WERI-Rb-1 (cell line): ENCODE measurements around the gene TASP1.

Source experiments
- DNase-seq: peaks from one replicate; pipeline ENCODE4 v3.0.0-alpha.2; 2020
- H3K27ac ChIP-seq: fragments of 250-450 bp; sonication (Bioruptor Pico); 2 replicates; pipeline ENCODE4 v1.5.1; 2020; ENCODE audit warnings: mild to moderate bottlenecking, moderate library complexity
- H3K27me3 ChIP-seq: fragments of 250-450 bp; sonication (Bioruptor Pico); 2 replicates; pipeline ENCODE4 v1.5.1; 2021; ENCODE audit warnings: mild to moderate bottlenecking, low read depth, moderate library complexity; ENCODE audit not compliant: insufficient read depth, severe bottlenecking
- H3K36me3 ChIP-seq: fragments of 250-450 bp; sonication (Bioruptor Pico); 2 replicates; pipeline ENCODE4 v1.5.1; 2020; ENCODE audit warnings: mild to moderate bottlenecking, moderate library complexity
- H3K4me3 ChIP-seq: 2 replicates; pipeline ENCODE4 v1.5.1; 2011; ENCODE audit warnings: low read depth, mild to moderate bottlenecking, control low read depth, low read length
- H3K9me3 ChIP-seq: fragments of 250-450 bp; sonication (Bioruptor Pico); 2 replicates; pipeline ENCODE4 v1.5.1; 2021; ENCODE audit warnings: mild to moderate bottlenecking, moderate library complexity; ENCODE audit not compliant: severe bottlenecking
- TF ChIP-seq, protein P1 (sequence below): IDR thresholded peaks from 2 replicates; pipeline ENCODE4 v1.5.1; 2011; ENCODE audit warnings: low read depth, mild to moderate bottlenecking, control low read depth, inconsistent platforms, low read length

The TASP1 gene

DNA sequence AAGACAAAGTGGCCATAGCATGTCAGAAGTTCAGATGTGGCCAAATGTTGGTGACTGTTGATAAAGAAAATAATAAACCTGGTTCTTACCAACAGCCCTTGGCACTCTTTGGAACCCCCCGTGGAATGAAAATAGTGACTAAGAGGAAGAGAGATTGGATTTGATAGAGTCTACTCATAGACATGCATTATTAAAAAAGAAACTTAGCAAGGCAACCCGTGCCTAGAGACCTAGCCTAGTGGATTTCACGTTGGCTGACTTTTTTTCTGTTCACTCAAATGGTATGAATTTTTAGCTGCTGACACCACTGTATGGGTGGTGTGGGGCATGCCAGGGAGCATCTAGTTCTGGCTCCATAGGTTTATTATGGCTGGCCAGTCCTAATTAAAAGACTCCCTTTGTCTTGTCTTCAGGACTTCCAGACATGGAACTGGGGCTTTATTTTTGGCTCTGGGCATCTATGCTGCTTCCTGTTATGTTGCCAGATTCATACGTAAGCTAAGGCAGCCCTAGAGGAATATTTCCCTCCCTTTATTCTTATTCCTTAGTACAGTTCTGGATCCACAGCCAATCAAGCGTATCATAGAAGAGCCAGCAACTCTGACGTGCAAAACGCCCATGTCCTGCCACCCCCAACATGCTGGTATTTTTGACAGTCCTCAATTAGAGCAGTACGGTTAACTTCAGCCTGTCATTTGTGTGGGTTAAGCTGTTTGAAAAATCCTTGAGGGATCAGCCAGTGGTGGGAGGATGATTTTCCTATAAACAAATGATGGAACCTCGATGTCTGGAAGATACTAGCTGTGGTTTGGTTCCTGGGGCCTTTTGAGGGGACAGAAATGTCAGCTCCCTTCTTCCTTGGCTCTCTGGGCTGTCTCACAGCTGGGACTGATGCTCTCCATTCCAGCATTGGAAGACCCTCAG, 290.2 kb downstream of the TASP1 start:
- no peaks in the 10 kb centered on the region for H3K9me3 ChIP-seq
- TF ChIP-seq, protein P1, sequence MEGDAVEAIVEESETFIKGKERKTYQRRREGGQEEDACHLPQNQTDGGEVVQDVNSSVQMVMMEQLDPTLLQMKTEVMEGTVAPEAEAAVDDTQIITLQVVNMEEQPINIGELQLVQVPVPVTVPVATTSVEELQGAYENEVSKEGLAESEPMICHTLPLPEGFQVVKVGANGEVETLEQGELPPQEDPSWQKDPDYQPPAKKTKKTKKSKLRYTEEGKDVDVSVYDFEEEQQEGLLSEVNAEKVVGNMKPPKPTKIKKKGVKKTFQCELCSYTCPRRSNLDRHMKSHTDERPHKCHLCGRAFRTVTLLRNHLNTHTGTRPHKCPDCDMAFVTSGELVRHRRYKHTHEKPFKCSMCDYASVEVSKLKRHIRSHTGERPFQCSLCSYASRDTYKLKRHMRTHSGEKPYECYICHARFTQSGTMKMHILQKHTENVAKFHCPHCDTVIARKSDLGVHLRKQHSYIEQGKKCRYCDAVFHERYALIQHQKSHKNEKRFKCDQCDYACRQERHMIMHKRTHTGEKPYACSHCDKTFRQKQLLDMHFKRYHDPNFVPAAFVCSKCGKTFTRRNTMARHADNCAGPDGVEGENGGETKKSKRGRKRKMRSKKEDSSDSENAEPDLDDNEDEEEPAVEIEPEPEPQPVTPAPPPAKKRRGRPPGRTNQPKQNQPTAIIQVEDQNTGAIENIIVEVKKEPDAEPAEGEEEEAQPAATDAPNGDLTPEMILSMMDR: no peak
- no peaks in the 10 kb centered on the region for H3K36me3 ChIP-seq
- DNase-seq: no peak
- no peak overlapping the region for H3K27ac ChIP-seq
- no peak overlapping the region for H3K4me3 ChIP-seq
- H3K27me3 ChIP-seq: no peaks in the 10 kb centered on the region

DNA sequence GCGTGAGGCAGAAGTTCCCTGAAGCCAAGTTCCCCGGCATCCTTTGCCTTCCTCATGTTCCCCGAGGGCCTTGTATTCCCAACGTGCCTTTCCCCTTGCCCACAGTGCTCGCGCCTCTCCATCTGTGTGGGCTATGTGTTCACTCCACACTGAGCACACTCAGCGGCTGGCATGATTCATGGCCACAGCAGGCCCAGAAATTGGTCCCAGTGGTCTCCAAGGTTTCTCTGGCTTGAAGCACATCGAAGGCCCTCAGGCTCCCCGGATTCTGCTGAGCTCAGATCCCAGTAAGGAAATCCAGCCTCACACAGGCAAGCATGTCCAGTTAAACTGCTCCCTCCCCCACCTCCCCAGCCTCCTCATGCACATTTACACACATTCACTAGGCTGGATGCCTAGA, 294.1 kb downstream of the TASP1 start:
- Histone ChIP-seq H3K27me3 (no peaks in the 10 kb centered on the region), H3K27ac (no peak overlapping the region), H3K9me3 (no peaks in the 10 kb centered on the region), H3K36me3 (no peaks in the 10 kb centered on the region), H3K4me3 (no peak overlapping the region)
- no peak for DNase-seq
- TF ChIP-seq, protein P1: no peak

DNA sequence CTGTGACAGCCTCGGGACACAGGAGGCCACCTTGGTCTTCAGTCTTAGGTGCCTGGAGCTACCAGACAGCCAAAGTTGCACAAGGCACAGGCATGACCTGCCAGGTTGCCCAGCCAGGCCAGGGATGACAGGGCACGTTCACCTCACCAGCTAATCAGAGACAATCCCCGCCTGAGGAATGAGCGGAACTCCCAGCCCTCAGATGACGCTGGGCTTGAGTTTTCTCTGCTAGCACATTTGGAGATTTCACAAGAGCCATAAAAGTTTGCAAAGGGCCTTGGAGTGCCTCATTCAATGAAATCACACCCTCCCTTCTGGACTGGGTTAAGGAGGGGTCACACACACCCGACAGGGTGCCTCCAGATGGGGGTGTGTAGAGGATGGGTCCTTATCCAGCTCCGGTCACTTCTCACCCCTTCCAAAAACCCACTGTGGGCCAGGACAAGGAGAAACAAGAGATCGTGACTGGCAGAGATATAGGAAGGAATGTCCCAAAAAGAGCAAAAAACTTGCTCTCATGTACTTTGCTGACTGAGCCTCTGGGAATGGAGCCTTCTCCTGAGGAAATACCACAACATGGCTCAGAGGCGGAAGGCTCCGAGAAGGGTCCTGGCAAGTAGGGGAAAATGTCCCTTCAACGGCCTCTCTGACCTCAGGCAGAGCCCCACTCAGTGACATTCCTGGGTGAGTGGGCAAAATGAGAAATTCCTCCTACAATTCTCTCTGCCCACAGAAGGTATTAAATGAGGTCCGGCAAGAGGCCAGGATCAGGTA, 296.1 kb downstream of the TASP1 start:
- Histone ChIP-seq H3K27me3 (no peaks in the 10 kb centered on the region), H3K4me3 (no peak overlapping the region), H3K36me3 (no peaks in the 10 kb centered on the region), H3K27ac (no peak overlapping the region), H3K9me3 (no peaks in the 10 kb centered on the region)
- TF ChIP-seq, protein P1: no peak
- DNase-seq: no peak

DNA sequence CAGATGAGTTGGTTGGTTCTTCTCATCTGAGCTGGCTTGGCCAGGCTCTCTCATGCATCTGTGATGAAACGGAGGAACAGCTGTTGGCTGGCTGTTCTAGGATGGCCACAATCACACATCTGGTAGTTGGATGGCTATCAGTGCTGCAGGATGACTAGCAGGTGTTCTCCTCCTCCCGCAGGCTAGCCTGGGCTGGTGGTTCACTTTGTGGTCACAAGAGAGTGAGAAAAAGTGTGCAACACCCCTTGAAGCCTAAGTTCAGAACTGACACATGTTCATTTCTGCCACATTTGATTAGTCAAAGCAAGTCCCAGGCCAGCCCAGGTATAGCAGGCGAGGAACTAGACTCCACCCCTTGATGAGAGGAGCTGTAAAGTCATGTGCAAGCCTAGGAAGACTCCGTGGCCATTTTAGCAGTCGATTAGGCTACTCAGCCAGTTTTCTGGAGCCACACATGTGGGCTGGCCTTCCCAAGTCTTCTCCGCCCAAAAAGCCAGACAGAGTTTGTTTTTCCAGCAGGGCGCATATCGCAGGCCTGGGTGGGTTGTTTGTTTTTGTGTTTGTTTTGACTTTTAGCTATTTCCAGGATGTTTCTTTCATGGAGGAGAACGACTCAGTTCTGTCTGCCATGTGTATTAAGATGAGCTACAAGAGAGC, 296.9 kb downstream of the TASP1 start:
- H3K27ac ChIP-seq: no peak overlapping the region
- DNase-seq: no peak
- TF ChIP-seq, protein P1: no peak

DNA sequence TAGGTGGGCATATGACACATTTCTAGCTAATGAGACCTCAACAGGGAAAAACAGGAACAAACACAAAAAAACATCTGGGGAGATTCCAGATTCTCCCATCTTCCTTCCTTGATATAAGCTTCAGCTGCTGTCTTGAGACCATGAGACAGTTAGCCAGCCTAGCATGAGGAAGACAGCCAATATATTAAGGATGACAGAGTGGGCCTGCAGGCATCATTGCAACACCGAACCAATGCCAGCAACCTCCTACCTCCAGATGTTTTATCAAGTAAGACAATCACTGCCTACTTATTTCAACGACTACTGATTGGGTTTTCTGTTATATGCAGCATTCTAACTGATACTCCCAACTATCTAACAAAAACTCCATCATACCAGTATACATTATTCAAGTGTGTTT, 298.6 kb downstream of the TASP1 start:
- TF ChIP-seq, protein P1: no peak
- peaks cover 4% of the 10 kb centered on the region for H3K9me3 ChIP-seq
- no peak for DNase-seq

More for the DNA sequence above, 296.9 kb downstream of the TASP1 start:
- H3K9me3 ChIP-seq: no peaks in the 10 kb centered on the region
- H3K36me3 ChIP-seq: no peaks in the 10 kb centered on the region
- no peaks in the 10 kb centered on the region for H3K27me3 ChIP-seq
- no peak overlapping the region for H3K4me3 ChIP-seq

More for the DNA sequence above, 298.6 kb downstream of the TASP1 start:
- no peaks in the 10 kb centered on the region for H3K27me3 ChIP-seq
- no peaks in the 10 kb centered on the region for H3K36me3 ChIP-seq
- no peak overlapping the region for H3K4me3 ChIP-seq
- H3K27ac ChIP-seq: no peak overlapping the region
